ENCODE data around the gene LMNB1. TPM values are rescaled to one million over a fixed set of nuclear protein-coding genes. Genes with fewer than 3 reads are reported as not detected.
"Not testable (repeated sequence)": the region's sequence is repeated elsewhere in the genome, so short reads cannot be mapped to it uniquely, and the experiment has no call there.

Gene LMNB1
- total RNA-seq, 4 donors from 2014 or later = 1.4 to 17.7 (median 2.4) TPM

DNA sequence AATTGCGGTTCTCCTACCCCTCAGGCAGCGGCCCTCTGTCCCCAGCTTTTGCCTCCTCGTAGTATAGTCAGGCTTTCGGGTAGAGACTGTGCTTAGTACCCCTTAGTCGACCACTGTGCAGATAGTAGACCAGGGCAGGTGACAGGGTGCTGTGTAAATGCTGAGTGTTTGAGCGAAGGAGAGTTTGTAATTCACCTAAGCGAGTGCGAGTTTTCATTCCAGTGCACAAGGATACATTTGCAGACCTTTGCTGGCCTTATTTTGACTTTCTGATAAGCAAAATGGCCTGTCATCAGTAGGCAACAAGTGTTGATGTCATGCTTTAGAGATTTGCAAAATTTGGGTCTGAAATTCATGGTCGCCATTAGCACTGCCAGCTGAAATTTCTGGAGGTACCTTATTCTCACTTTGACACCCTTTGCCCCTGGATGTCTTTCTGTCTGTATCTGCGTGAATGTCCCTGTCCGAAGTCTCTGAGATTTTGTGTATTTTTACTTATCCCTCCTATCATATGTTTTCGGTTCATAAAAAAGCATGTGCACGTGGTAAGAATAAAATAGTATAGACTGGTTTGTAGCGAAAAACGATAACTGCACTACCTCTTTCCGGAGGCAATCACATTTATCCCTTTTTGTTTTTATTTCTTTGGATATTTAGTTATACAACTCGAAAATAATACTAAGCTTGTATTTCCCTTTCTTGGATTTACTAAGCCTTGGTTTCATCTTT, 1.9 kb downstream of the LMNB1 start:
- DNase-seq (ENCODE audit: extremely low spot score) = no peak
- H3K4me1 ChIP-seq = peaks cover 13 to 26% (median 20%) of the 10 kb centered on the region in 4 donors
- intact Hi-C loops (cut with DNase I) = no loop called here

DNA sequence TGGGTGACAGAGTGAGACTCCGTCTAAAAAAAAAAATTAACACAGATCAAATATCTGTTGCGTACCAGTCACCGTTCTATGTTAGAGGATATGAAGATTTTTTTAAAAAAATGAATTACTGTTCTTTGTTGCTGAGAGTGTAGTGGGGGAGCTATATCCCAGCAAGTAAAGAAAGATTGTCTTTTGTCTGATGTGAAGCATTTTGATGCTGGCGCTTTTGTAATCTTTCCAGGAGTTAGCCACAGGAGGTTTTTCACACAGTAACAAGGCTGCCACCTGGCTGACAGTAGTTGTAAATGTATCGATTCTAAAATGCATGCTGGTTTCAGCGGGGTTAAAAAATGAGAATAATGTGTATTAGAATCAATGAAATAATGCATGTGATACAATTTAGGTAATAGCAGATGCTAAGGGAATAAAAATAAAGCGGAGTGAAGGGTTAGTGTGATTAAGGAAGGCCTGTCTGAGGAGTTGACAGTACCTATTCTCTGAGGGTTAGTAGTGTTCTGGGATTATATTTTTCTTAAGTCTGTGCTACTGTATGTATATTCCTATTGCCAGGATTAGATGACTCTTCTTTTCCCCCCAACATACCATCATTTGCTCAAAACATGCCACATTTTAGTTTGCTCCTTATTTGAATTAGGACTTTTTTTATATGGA, 3.4 kb downstream of the LMNB1 start:
- H3K36me3 ChIP-seq = no peaks in the 10 kb centered on the region
- 28% methylated on average over 7 of the region's 7 CpGs for WGBS
- H3K27me3 ChIP-seq = no peaks in the 10 kb centered on the region
- peaks cover 13 to 26% (median 20%) of the 10 kb centered on the region in 4 donors for H3K4me1 ChIP-seq
- intact Hi-C loops (cut with DNase I) = loop anchor here (1.0 kb wide), 1 partner anchor 104 kb away; no protein-coding TSS in a partner anchor
- no peak overlapping the region for H3K4me3 ChIP-seq
- no peak for DNase-seq (ENCODE audit: extremely low spot score)
- TF ChIP-seq POLR2A (IDR thresholded peaks at IDR 0.05; ENCODE audit: low read depth) (no peak), EP300 (IDR thresholded peaks at IDR 0.05) (no peak), POLR2AphosphoS5 (IDR thresholded peaks at IDR 0.05) (no peak)
- TF ChIP-seq, protein P1, sequence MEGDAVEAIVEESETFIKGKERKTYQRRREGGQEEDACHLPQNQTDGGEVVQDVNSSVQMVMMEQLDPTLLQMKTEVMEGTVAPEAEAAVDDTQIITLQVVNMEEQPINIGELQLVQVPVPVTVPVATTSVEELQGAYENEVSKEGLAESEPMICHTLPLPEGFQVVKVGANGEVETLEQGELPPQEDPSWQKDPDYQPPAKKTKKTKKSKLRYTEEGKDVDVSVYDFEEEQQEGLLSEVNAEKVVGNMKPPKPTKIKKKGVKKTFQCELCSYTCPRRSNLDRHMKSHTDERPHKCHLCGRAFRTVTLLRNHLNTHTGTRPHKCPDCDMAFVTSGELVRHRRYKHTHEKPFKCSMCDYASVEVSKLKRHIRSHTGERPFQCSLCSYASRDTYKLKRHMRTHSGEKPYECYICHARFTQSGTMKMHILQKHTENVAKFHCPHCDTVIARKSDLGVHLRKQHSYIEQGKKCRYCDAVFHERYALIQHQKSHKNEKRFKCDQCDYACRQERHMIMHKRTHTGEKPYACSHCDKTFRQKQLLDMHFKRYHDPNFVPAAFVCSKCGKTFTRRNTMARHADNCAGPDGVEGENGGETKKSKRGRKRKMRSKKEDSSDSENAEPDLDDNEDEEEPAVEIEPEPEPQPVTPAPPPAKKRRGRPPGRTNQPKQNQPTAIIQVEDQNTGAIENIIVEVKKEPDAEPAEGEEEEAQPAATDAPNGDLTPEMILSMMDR (IDR thresholded peaks at IDR 0.05) = peak; percentile 58 to 66 (median 63)
- no peaks in the 10 kb centered on the region for H3K9me3 ChIP-seq
- H3K27ac ChIP-seq (replicated peaks in 1 of 4) = no peak overlapping the region

More for the DNA sequence above, 1.9 kb downstream of the LMNB1 start:
- Histone ChIP-seq H3K36me3 (no peaks in the 10 kb centered on the region), H3K27ac (replicated peaks in 1 of 4) (peak overlapping the region; percentile 89 to 94 (median 90)), H3K27me3 (no peaks in the 10 kb centered on the region), H3K9me3 (no peaks in the 10 kb centered on the region), H3K4me3 (peak overlapping the region; percentile 76 to 89 (median 80))
- whole genome bisulfite sequencing = 20% methylated on average over 17 of the region's 17 CpGs
- TF ChIP-seq EP300 (IDR thresholded peaks at IDR 0.05) (no peak), POLR2AphosphoS5 (IDR thresholded peaks at IDR 0.05) (no peak)
- TF ChIP-seq, protein P1 (IDR thresholded peaks at IDR 0.05) = no peak

GRCh38 chr5:126788409-126788808, 11.5 kb downstream of the LMNB1 start:
- H3K36me3 ChIP-seq; H3K9me3 ChIP-seq; H3K4me1 ChIP-seq; DNase-seq (ENCODE audit: extremely low spot score); intact Hi-C loops (cut with DNase I); H3K27me3 ChIP-seq; H3K27ac ChIP-seq (replicated peaks in 1 of 4); H3K4me3 ChIP-seq: not testable (repeated sequence)
- 96% methylated on average over 7 of the region's 7 CpGs for WGBS

DNA sequence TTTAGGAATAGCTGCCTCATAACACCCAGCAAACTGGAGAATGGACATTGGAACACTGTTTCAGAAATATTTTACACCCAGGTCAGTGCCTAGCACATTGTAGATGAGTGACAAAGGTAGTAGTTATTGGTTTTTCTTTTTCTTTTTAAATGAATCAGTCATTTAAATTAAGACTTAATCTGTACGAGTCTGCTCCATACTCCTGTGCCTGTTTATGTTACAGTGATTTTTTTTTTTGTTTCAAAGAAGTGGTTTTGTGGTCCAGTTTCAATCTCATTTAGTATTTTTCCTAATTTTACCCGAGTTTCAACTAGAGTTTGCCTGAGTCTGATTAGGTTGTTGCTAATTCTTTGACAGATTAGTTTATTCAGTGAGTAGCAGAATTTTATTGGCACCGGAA, 16.2 kb downstream of the LMNB1 start:
- Histone ChIP-seq H3K4me1 (no peaks in the 10 kb centered on the region), H3K4me3 (no peak overlapping the region), H3K36me3 (no peaks in the 10 kb centered on the region), H3K27ac (replicated peaks in 1 of 4) (no peak overlapping the region), H3K27me3 (no peaks in the 10 kb centered on the region), H3K9me3 (no peaks in the 10 kb centered on the region)
- DNase-seq (ENCODE audit: extremely low spot score) = no peak
- 83% methylated on average over 3 of the region's 3 CpGs for WGBS
- TF ChIP-seq, protein P1 (IDR thresholded peaks at IDR 0.05) = no peak
- TF ChIP-seq POLR2A (IDR thresholded peaks at IDR 0.05; ENCODE audit: low read depth) = no peak
- no peak for TF ChIP-seq EP300 (IDR thresholded peaks at IDR 0.05)
- TF ChIP-seq POLR2AphosphoS5 (IDR thresholded peaks at IDR 0.05) = no peak
- intact Hi-C loops (cut with DNase I) = no loop called here

- not testable (repeated sequence) for H3K36me3 ChIP-seq; DNase-seq (ENCODE audit: extremely low spot score); H3K27ac ChIP-seq (replicated peaks in 1 of 4)
Observed at GRCh38 chr5:126793648-126794047, 16.7 kb downstream of the LMNB1 start.

More at GRCh38 chr5:126793648-126794047, 16.7 kb downstream of the LMNB1 start:
- H3K4me3 ChIP-seq; H3K9me3 ChIP-seq; H3K4me1 ChIP-seq; intact Hi-C loops (cut with DNase I); H3K27me3 ChIP-seq: not testable (repeated sequence)
- WGBS = 87% methylated on average over 9 of the region's 9 CpGs
